H54 (cell line): ENCODE measurements around the gene CEP131.

Experiments
- DNase-seq: peaks from one replicate; pipeline ENCODE4 v3.0.0; 2011; ENCODE audit warnings: low spot score, mixed read lengths; ENCODE audit not compliant: insufficient read length
- FAIRE-seq: peaks from 3 replicates; lab custom pipeline; 2011; peaks lifted over from hg19 to GRCh38; lab: Jason Lieb, UNC
- POLR2A ChIP-seq: IDR thresholded peaks from 2 replicates; pipeline ENCODE4 v1.6.1; 2011; ENCODE audit warnings: low read depth, mild to moderate bottlenecking, low read length

Gene CEP131

DNA sequence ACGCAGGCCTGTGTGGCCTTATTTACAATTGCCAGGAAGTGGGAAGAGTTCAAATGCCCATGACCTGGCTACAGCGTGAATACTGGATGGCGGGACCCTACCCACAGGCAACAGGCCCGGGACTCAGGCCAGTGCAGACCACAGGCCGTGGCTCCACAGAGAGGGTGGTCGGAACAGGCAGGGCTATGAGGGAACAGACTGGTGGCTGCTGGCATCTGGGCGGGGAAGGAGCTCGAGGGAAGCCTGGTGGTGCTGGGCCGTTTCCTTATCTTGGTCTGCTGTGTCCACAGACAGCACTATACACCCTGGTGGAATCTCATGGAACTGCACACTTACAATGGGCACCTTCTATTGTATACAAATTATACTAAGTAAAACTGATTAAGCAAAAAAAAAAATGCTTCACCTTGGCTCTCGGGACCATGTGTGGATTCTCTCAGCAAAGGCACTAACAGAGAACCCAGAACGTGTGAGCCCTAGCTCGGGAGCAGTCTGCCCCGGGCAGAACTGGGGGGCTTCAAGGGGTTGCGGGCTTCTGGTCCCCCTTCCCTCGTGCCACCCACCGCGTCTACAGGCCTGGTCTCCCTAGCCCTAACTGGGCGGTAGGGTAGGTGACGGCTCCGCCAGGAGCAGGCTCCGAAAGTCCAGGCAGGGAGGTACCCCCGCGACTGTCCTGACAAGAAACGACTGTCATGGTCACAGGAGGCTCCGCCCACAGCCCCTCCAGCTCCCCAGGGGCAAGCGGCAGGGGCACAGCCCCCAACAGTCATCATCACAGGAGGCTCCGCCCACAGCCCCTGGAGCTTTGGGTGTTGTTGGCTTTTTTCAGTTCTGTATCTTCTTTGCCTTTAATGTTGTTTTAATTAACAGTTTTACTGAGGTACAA lies 21.8 kb downstream of the CEP131 start:
- FAIRE-seq (peak; percentile 41), DNase-seq (peak; percentile 89)
- TF ChIP-seq POLR2A, result no peak

DNA sequence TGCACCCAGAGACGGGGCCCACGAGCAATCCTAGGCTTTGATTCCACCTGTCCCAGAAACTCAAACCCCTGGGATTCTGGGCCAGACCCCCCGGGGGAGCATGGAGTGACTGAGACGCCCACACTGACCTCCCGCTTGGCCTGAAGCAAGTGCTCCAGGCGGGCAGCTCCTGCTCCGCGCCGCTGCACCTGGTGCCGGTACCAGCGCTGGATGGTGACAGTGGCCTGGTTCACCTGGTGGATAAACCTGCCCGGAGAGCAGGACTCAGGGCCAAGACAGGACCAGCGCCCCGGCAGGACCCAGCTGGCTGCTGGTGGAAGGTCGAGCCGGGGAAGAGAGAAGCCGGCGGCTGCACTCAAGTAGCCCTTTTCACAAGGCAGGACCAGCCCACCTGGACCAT lies 22.6 kb downstream of the CEP131 start:
- no peak for DNase-seq
- no peak for TF ChIP-seq POLR2A
- FAIRE-seq, result no peak

- TF ChIP-seq POLR2A, result no peak
- DNase-seq (no peak), FAIRE-seq (no peak)
Observed at GRCh38 chr17:81199482-81199830, 23.3 kb downstream of the CEP131 start.

- DNase-seq, result no peak
- no peak for FAIRE-seq
- no peak for TF ChIP-seq POLR2A
Observed at GRCh38 chr17:81198826-81199481, 23.8 kb downstream of the CEP131 start.

- DNase-seq (no peak), FAIRE-seq (no peak)
- no peak for TF ChIP-seq POLR2A
Observed at GRCh38 chr17:81197831-81198490, 24.8 kb downstream of the CEP131 start.

DNA sequence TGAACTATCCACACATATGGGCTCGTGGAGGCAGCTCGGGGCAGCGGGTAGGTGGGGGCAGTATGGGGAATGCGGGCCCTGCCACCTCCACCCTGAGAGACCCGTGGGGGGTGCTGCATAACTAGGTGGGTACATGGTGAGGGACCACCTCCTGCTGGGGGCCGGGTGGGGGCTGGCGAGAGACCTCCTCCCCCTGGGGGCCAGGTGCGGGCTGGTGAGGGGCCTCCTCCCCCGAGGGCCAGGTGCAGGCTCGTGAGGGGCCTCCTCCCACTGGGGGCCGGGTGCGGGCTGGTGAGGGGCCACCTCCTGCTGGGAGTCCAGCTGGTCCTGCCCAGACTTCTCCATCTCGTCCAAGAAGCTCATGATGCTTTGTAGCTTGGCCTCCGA lies 25.4 kb downstream of the CEP131 start:
- FAIRE-seq (no peak), DNase-seq (no peak)
- TF ChIP-seq POLR2A, result no peak

DNA sequence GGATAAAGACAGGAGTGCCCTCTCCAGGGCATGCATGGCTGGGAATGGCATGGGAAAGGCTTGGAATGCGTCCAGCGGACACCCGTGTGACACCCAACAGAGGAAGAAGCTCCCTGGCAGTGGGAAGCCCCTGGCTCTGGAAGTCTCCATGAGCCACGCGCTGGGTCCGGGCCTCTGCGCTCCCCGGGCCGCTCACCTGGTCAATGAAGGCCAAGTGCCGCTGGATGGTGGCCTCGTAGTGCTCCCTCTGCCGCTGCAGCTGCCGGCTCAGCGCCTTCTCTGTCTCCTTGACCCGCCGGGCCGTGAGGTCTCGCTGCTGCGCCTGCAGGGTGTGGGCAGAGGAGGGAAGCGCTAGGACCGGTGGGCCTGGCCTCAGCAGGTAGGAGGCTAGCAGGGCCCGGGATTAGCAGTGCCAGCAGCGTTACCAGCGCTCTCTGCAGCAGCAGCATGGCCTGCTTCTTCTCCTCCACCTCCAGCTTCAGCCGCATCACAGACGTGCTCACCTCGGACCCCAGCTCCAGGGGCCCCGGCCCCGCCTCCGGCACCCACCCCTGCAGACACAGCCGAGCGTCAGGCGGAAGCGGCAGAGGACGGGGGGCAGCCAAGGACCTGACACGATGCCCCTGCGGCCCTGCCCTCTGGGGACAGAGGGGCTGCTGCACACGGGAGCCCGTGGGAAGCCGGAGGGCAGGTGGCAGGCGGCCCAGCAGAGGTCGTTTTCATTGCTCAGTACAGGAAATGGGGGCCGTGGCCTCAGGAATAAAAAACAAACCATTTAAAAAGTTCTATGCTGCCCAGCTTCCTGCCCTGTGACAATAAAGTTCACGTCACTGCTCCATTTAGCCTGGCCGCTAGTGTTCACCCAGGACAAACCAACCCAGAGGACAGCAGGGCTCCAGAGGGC lies 26.0 kb downstream of the CEP131 start:
- FAIRE-seq (no peak), DNase-seq (no peak)
- TF ChIP-seq POLR2A, result no peak

DNA sequence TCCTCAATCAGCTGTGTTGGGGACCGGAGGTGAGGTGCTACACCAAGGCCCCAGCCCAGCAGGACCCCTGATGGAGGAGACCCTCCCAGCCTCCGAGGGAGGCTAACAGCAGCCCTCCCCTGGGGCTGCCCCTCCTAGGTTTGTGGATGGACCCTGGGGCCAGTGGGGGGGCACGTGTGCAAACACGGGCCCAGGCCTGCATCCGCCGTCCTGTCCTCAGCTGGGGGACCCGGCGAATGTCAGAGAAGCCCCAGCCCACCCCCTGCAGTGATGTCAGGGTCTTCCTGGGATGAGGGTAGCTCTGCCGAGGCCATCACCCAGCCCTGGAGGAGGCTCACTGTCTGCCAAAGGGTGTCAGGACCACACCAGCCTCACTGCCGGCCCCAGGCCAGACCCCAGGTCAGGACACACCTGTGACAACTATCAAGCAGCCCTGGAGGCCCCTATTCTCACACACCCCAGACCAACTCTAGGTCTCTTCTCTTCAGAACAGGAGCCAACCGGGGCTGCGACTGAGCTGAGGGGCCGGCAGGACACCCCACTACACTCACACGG lies 26.7 kb downstream of the CEP131 start:
- TF ChIP-seq POLR2A, result no peak
- DNase-seq (no peak), FAIRE-seq (no peak)

- no peak for TF ChIP-seq POLR2A
- DNase-seq (no peak), FAIRE-seq (no peak)
Observed at GRCh38 chr17:81194941-81195901, 27.5 kb downstream of the CEP131 start.

DNA sequence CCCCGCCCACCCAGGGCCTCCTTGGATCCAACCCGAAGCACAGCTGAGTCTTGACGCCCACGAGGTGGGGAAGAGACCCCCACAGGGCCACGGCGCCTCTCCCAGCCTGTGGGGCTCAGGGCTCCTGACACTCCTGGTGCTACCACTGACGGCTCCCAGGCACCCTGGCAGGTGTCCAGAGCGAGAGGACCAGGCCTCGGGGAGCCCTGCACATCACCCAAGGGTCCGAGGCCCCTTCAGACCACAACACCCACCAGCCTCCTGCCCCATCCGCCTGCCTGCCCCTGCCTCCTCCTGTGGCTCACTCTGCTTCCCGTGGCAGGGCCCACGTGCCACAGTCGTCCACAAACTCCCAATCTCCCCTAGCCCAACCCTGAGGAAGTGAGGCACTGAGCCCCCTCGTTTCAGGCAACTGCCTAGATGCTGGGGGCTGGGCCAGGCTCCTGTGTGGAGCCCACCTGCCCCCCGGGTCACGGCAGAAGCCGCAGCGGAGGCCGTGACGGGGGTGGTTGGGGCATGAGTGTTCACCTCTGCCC lies 28.5 kb downstream of the CEP131 start:
- no peak for TF ChIP-seq POLR2A
- no peak for DNase-seq
- no peak for FAIRE-seq

- TF ChIP-seq POLR2A, result no peak
- DNase-seq (no peak), FAIRE-seq (no peak)
Observed at GRCh38 chr17:81193470-81194224, 29.1 kb downstream of the CEP131 start.
